HG03460 (cell line): ENCODE data around the gene ADPRS.

Experiments used
- ATAC-seq: cut with Tn5 transposase; IDR thresholded peaks from one replicate; pipeline ENCODE4 v1.9.1; 2021; ENCODE audit not compliant: unreplicated experiment

ADPRS gene

GRCh38 chr1:36107394-36107793 lies 18.7 kb downstream of the ADPRS start:
- no peak for ATAC-seq

- no peak for ATAC-seq
Observed at GRCh38 chr1:36108314-36108713, 19.6 kb downstream of the ADPRS start.

GRCh38 chr1:36109041-36109679 lies 20.5 kb downstream of the ADPRS start:
- no peak for ATAC-seq

GRCh38 chr1:36111151-36111550 lies 22.5 kb downstream of the ADPRS start:
- no peak for ATAC-seq

- ATAC-seq: no peak
Observed at GRCh38 chr1:36112823-36113222, 24.1 kb downstream of the ADPRS start.

GRCh38 chr1:36114371-36114770 lies 25.7 kb downstream of the ADPRS start:
- no peak for ATAC-seq

- ATAC-seq: no peak
Observed at GRCh38 chr1:36115200-36115669, 26.5 kb downstream of the ADPRS start.

GRCh38 chr1:36115931-36116330 lies 27.2 kb downstream of the ADPRS start:
- no peak for ATAC-seq

- no peak for ATAC-seq
Observed at GRCh38 chr1:36116901-36117300, 28.2 kb downstream of the ADPRS start.

- ATAC-seq: no peak
Observed at GRCh38 chr1:36118447-36119204, 29.9 kb downstream of the ADPRS start.

- no peak for ATAC-seq
Observed at GRCh38 chr1:36119456-36119855, 30.8 kb downstream of the ADPRS start.

GRCh38 chr1:36122062-36123030 lies 33.7 kb downstream of the ADPRS start:
- ATAC-seq: no peak

GRCh38 chr1:36123356-36123755 lies 34.7 kb downstream of the ADPRS start:
- ATAC-seq: no peak

- ATAC-seq: no peak
Observed at GRCh38 chr1:36124404-36125128, 35.9 kb downstream of the ADPRS start.

- ATAC-seq: no peak
Observed at GRCh38 chr1:36125129-36125991, 36.7 kb downstream of the ADPRS start, which contains the start of gene COL8A2. Gene COL8A2 (minus strand): TSS chr1:36125222. CDS start chr1:36100242, 24,980 bp downstream.

GRCh38 chr1:36126005-36126716 lies 37.5 kb downstream of the ADPRS start:
- no peak for ATAC-seq

- no peak for ATAC-seq
Observed at GRCh38 chr1:36126797-36127500, 38.3 kb downstream of the ADPRS start.

- ATAC-seq: no peak
Observed at GRCh38 chr1:36128126-36128904, 39.6 kb downstream of the ADPRS start.
